HEK293 (cell line): ENCODE data around the gene ALDH8A1.

Experiments
- CTCF ChIA-PET: fragments of 350-600 bp; formaldehyde crosslinking; extraction: SDS; loops from one replicate; lab custom pipeline; 2021; ENCODE audit warnings: antibody characterized with exemption; lab: Yijun Ruan, JAX
- POLR2A ChIA-PET: fragments of 300-600 bp; formaldehyde crosslinking; extraction: SDS; loops from one replicate; lab custom pipeline; 2020; ENCODE audit warnings: antibody characterized with exemption, inconsistent platforms; lab: Yijun Ruan, JAX
- H3K27ac ChIP-seq: fragments of 200-500 bp; sonication (Bioruptor generic); 2 replicates; pipeline ENCODE4 v1.5.1; 2014; ENCODE audit warnings: low read depth, low read length, control low read depth, inconsistent platforms; ENCODE audit errors: extremely low read depth
- H3K36me3 ChIP-seq, 2 experiments: fragments of 200-500 bp in 1 of 2; sonication (Bioruptor generic) in 1 of 2; 1 replicate in 1 of 2; 2 replicates in 1 of 2; pipeline ENCODE4 v1.5.1; 2014 to 2017; ENCODE audit warnings: inconsistent platforms in 2 of 2, low read length in 2 of 2; ENCODE audit not compliant: control insufficient read depth in 2 of 2, insufficient read depth in 1 of 2
- H3K4me1 ChIP-seq: fragments of 200-500 bp; sonication (Bioruptor generic); 2 replicates; pipeline ENCODE4 v1.5.1; 2014; ENCODE audit warnings: mild to moderate bottlenecking, low read length, inconsistent platforms; ENCODE audit not compliant: control insufficient read depth, insufficient read depth
- H3K4me3 ChIP-seq: 2 replicates; pipeline ENCODE4 v1.5.1; 2011; ENCODE audit warnings: low read depth, mild to moderate bottlenecking, control low read depth, low read length, moderate library complexity
- H3K9me3 ChIP-seq: fragments of 200-500 bp; sonication (Bioruptor generic); 2 replicates; pipeline ENCODE4 v1.5.1; 2014; ENCODE audit warnings: low read depth, low read length, inconsistent platforms; ENCODE audit not compliant: control insufficient read depth, insufficient read depth
- GLIS1 ChIP-seq: fragments of 450-650 bp; formaldehyde crosslinking; IDR thresholded peaks from 2 replicates; pipeline ENCODE4 v1.5.1; 2016; ENCODE audit warnings: missing biosample characterization, missing genetic modification characterization
- PRDM10 ChIP-seq: fragments of 450-650 bp; formaldehyde crosslinking; IDR thresholded peaks from 2 replicates; pipeline ENCODE4 v1.5.1; 2016; ENCODE audit warnings: missing biosample characterization, missing genetic modification characterization
- TRIM28 ChIP-seq: IDR thresholded peaks from 2 replicates; pipeline ENCODE4 v1.6.1; 2011; ENCODE audit warnings: low read length, control low read depth, borderline replicate concordance
- ZBTB1 ChIP-seq: fragments of 450-650 bp; formaldehyde crosslinking; IDR thresholded peaks from 2 replicates; pipeline ENCODE4 v1.5.1; 2016; ENCODE audit warnings: missing biosample characterization, missing genetic modification characterization
- ZBTB11 ChIP-seq: fragments of 450-650 bp; formaldehyde crosslinking; conservative IDR thresholded peaks from 2 replicates; pipeline ENCODE4 v1.5.1; 2016; ENCODE audit warnings: low read depth, missing biosample characterization, missing genetic modification characterization
- ZNF157 ChIP-seq: fragments of 450-650 bp; formaldehyde crosslinking; IDR thresholded peaks from 2 replicates; pipeline ENCODE4 v1.5.1; 2016; ENCODE audit warnings: missing biosample characterization, missing genetic modification characterization
- ZNF2 ChIP-seq: fragments of 450-650 bp; formaldehyde crosslinking; IDR thresholded peaks from 2 replicates; pipeline ENCODE4 v1.5.1; 2016; ENCODE audit warnings: missing biosample characterization, missing genetic modification characterization
- ZNF221 ChIP-seq: fragments of 450-650 bp; formaldehyde crosslinking; IDR thresholded peaks from 2 replicates; pipeline ENCODE4 v1.5.1; 2017; ENCODE audit warnings: missing biosample characterization, missing genetic modification characterization, borderline replicate concordance
- ZNF473 ChIP-seq: fragments of 450-650 bp; formaldehyde crosslinking; IDR thresholded peaks from 2 replicates; pipeline ENCODE4 v1.5.1; 2017; ENCODE audit warnings: missing biosample characterization, missing genetic modification characterization
- ZNF707 ChIP-seq: fragments of 450-650 bp; formaldehyde crosslinking; IDR thresholded peaks from 2 replicates; pipeline ENCODE4 v1.5.1; 2016; ENCODE audit warnings: missing biosample characterization, missing genetic modification characterization
- ZNF768 ChIP-seq: fragments of 450-650 bp; formaldehyde crosslinking; IDR thresholded peaks from 2 replicates; pipeline ENCODE4 v1.5.1; 2018; ENCODE audit warnings: missing biosample characterization, mild to moderate bottlenecking, missing genetic modification characterization
- ZNF785 ChIP-seq: fragments of 450-650 bp; formaldehyde crosslinking; IDR thresholded peaks from 2 replicates; pipeline ENCODE4 v1.5.1; 2016; ENCODE audit warnings: missing biosample characterization, missing genetic modification characterization
- TF ChIP-seq, protein P1 (sequence below): fragments of 450-650 bp; formaldehyde crosslinking; optimal IDR thresholded peaks from 2 replicates; pipeline ENCODE3; 2016; ENCODE audit warnings: missing biosample characterization, mild to moderate bottlenecking, missing genetic modification characterization
- TF ChIP-seq, protein P2 (sequence below): fragments of 450-650 bp; formaldehyde crosslinking; IDR thresholded peaks from 2 replicates; pipeline ENCODE4 v1.5.1; 2016; ENCODE audit warnings: missing biosample characterization, missing genetic modification characterization, borderline replicate concordance

The ALDH8A1 gene

GRCh38 chr6:134934793-134935485 is 15.0 kb downstream of the ALDH8A1 start (continued):
- TF ChIP-seq ZBTB11 (tag by site-specific recombination) (no peak), GLIS1 (tag by site-specific recombination) (no peak)

DNA sequence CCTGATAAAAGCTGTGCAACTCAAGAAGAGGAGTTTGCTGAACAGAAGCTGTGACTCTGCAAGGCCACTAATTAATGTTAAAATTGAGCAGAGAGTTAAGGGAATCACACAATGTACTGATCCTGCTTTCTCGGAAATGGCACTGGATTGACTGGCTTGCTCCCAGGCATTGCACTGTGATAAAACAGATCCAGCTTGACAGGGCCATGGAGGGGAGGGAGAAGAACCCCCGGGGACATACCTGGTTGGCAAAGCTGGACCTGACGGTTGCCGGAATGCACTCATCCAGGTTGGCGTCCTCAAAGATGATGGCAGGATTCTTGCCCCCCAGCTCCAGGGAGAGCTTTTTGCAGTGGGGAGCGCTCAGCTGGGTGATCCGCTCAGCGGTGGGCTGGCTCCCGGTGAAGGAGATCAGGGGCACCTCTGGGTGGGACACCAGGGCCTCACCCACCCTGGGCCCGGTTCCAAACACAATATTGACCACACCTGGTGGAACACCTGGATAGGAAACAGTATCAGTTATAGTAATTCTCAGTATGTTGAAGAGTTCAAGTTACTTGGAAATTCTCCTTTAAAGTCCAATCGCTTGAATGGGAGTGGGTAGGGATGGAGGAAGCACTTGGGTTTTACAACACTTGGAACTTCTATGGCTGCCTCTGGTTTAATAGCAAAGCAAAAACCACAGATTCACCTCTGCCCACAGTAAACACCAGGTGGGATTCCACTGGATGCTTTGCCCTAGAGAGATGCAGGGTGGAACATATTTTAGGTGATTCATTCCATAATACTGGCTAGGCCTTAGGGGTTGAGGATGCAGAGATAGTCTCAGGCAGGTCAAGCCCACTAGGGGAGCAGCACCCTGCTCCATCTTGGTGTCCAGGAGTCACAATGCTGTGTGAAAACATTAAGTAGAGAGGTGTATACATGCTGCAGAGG is 17.1 kb downstream of the ALDH8A1 start:
- H3K36me3 ChIP-seq = no peaks in the 10 kb centered on the region
- POLR2A ChIA-PET = no interaction called here
- TF ChIP-seq ZBTB1 (tag by site-specific recombination) (no peak), TRIM28 (no peak), ZNF221 (tag by site-specific recombination) (no peak), ZNF2 (no peak), ZNF768 (no peak), ZNF473 (no peak), PRDM10 (tag by site-specific recombination) (no peak), ZNF157 (tag by site-specific recombination) (no peak), ZNF785 (tag by site-specific recombination) (no peak), ZNF707 (no peak)
- TF ChIP-seq, protein P1, sequence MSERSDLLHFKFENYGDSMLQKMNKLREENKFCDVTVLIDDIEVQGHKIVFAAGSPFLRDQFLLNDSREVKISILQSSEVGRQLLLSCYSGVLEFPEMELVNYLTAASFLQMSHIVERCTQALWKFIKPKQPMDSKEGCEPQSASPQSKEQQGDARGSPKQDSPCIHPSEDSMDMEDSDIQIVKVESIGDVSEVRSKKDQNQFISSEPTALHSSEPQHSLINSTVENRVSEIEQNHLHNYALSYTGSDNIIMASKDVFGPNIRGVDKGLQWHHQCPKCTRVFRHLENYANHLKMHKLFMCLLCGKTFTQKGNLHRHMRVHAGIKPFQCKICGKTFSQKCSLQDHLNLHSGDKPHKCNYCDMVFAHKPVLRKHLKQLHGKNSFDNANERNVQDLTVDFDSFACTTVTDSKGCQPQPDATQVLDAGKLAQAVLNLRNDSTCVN (tag by site-specific recombination) = no peak
- TF ChIP-seq, protein P2, sequence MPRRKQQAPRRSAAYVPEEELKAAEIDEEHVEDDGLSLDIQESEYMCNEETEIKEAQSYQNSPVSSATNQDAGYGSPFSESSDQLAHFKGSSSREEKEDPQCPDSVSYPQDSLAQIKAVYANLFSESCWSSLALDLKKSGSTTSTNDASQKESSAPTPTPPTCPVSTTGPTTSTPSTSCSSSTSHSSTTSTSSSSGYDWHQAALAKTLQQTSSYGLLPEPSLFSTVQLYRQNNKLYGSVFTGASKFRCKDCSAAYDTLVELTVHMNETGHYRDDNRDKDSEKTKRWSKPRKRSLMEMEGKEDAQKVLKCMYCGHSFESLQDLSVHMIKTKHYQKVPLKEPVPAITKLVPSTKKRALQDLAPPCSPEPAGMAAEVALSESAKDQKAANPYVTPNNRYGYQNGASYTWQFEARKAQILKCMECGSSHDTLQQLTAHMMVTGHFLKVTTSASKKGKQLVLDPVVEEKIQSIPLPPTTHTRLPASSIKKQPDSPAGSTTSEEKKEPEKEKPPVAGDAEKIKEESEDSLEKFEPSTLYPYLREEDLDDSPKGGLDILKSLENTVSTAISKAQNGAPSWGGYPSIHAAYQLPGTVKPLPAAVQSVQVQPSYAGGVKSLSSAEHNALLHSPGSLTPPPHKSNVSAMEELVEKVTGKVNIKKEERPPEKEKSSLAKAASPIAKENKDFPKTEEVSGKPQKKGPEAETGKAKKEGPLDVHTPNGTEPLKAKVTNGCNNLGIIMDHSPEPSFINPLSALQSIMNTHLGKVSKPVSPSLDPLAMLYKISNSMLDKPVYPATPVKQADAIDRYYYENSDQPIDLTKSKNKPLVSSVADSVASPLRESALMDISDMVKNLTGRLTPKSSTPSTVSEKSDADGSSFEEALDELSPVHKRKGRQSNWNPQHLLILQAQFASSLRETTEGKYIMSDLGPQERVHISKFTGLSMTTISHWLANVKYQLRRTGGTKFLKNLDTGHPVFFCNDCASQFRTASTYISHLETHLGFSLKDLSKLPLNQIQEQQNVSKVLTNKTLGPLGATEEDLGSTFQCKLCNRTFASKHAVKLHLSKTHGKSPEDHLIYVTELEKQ (tag by site-specific recombination) = no peak
- H3K9me3 ChIP-seq = no peaks in the 10 kb centered on the region
- H3K27ac ChIP-seq = no peak overlapping the region
- CTCF ChIA-PET = interaction anchor here (0.6 to 4.6 kb wide), 3 partner anchors 8 to 83 kb away, joined by 3 to 30 read pairs (median 3); no protein-coding TSS in a partner anchor
- H3K4me3 ChIP-seq = no peak overlapping the region
- H3K4me1 ChIP-seq = peaks cover 4% of the 10 kb centered on the region; the same call in 1 of the 2 replicates
